Uterus (tissue), 4 donors: Measurements from ENCODE around the gene TRIM52. TPM values are rescaled to one million over a fixed set of nuclear protein-coding genes. Genes with fewer than 3 reads are reported as not detected.

Experiments used
- DNase-seq, 2 donors: peaks; one replicate each; pipeline ENCODE4 v3.0.0-alpha.2; 2019 to 2020
- H3K27ac ChIP-seq, 2 donors: fragments of 200-600 bp; sonication (generic); 1 replicate in 1 of 2; 2 replicates in 1 of 2; pipeline ENCODE4 v1.5.1; 2016 to 2018
- H3K27me3 ChIP-seq, 2 donors: fragments of 200-600 bp; sonication (generic); one replicate each; pipeline ENCODE4 v1.5.1; 2018 to 2019; ENCODE audit warnings: control low read depth in 1 of 2
- H3K36me3 ChIP-seq, 2 donors: fragments of 200-600 bp; sonication (generic); one replicate each; pipeline ENCODE4 v1.5.1; 2019; ENCODE audit warnings: control low read depth in 1 of 2
- H3K4me1 ChIP-seq, 2 donors: fragments of 200-600 bp; sonication (generic); one replicate each; pipeline ENCODE4 v1.5.1; 2018 to 2019; ENCODE audit warnings: control low read depth in 1 of 2
- H3K4me3 ChIP-seq, 2 donors: fragments of 200-600 bp; sonication (generic); 1 replicate in 1 of 2; 2 replicates in 1 of 2; pipeline ENCODE4 v1.5.1; 2018 to 2019; ENCODE audit warnings: mild to moderate bottlenecking in 1 of 2
- H3K9me3 ChIP-seq, 2 donors: fragments of 200-600 bp; sonication (generic); one replicate each; pipeline ENCODE4 v1.5.1; 2019; ENCODE audit warnings: control low read depth in 1 of 2
- CTCF ChIP-seq, 4 experiments: fragments of 200-600 bp in 2 of 4; fragments of 450-650 bp in 2 of 4; sonication (generic) in 2 of 4; IDR thresholded peaks; one replicate each; pipeline ENCODE4 v1.5.1; 2016 to 2019; ENCODE audit warnings: antibody characterized with exemption in 4 of 4, mild to moderate bottlenecking in 2 of 4, moderate library complexity in 1 of 4
- POLR2A ChIP-seq, 2 donors: fragments of 450-650 bp; IDR thresholded peaks; one replicate each; pipeline ENCODE4 v1.6.1; 2016; ENCODE audit warnings: antibody characterized with exemption in 2 of 2, mild to moderate bottlenecking in 1 of 2, moderate library complexity in 1 of 2
- intact Hi-C: fragments of 100-400 bp; cut with DNase I; formaldehyde crosslinking; loops from one replicate; pipeline ENCODE4 v1.15.1; 2023; ENCODE audit warnings: low total_unique reads
- total RNA-seq, 4 donors: library from RNA; depleted of rRNA in 3 of 4; stranded (reverse); fragments of >200 nt in 3 of 4; gene quantifications; one replicate each; pipeline versions ENCODE4 v1.1.0 to v1.2.4, GENCODE V29; 2014 to 2023
- donor health status: DM: yes; HTN: yes; CAD: no.

The TRIM52 gene
- total RNA-seq, 4 donors from 2014 or later = 1.2 to 22.1 (median 13.9) TPM

DNA sequence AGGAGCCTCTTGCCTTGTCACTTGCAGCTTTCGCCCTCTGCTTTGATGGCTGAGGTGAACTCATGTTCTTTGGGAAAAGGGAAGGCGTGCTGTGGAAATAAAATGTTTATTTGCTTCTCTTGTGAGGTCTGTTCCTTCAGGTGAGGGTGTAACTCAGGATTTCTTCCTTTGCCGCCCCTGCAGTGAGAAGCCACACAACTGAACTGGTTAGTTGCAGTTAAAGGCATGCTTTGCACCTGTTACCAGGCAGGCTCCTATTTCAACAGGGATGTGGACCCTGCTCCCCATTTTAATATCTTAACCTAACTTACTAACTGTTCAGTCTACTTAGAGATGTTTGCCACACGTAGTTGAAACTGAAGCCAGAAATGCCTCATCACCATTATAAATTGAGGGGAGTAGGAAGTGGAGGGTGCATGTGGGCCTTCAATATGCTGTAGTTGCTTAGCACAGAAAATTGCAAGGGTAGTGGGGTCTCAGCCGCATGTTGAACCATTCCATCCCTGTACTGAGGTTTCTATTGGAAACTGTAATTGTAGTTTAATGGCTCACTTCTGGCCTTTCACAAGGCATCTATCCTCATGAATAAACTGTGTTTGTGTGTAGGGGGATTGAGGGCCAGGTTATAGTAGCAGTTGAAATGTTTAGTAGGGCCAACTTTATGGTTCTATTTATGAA lies 25.1 kb downstream of the TRIM52 start:
- DNase-seq = no peak
- intact Hi-C loops = no loop called here
- Histone ChIP-seq H3K27me3 (no peaks in the 10 kb centered on the region), H3K4me1 (no peaks in the 10 kb centered on the region), H3K9me3 (no peaks in the 10 kb centered on the region), H3K27ac (no peak overlapping the region), H3K4me3 (no peak overlapping the region), H3K36me3 (no peaks in the 10 kb centered on the region)
- TF ChIP-seq POLR2A (IDR thresholded peaks at IDR 0.05) (no peak), CTCF (IDR thresholded peaks at IDR 0.05) (no peak)

DNA sequence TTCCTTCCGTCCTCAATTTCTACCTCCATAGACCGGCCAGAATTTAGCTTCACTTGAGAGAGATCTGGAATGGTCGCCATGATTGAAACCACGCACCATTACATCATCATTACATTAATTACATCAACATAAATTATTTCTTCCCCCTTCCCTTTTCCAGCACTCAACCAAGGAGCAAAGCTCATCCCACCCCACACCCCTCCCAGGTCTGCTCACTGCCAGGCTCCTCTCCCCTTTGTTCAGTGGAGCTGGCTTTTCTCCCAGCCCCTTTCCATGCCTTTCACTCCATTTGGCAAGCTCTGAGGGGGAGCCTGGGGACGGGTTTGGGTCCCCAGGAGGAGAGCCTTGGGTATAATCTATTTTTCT lies 25.6 kb downstream of the TRIM52 start:
- Histone ChIP-seq H3K27ac (no peak overlapping the region), H3K9me3 (no peaks in the 10 kb centered on the region), H3K27me3 (no peaks in the 10 kb centered on the region), H3K4me3 (no peak overlapping the region), H3K4me1 (no peaks in the 10 kb centered on the region), H3K36me3 (no peaks in the 10 kb centered on the region)
- TF ChIP-seq CTCF (IDR thresholded peaks at IDR 0.05) = no peak
- no peak for TF ChIP-seq POLR2A (IDR thresholded peaks at IDR 0.05)
- intact Hi-C loops = no loop called here
- DNase-seq = no peak

- H3K9me3 ChIP-seq = no peaks in the 10 kb centered on the region
- no peaks in the 10 kb centered on the region for H3K4me1 ChIP-seq
- no peak overlapping the region for H3K27ac ChIP-seq
- H3K4me3 ChIP-seq = no peak overlapping the region
- no peak for DNase-seq
- no peaks in the 10 kb centered on the region for H3K36me3 ChIP-seq
- no peaks in the 10 kb centered on the region for H3K27me3 ChIP-seq
- TF ChIP-seq CTCF (IDR thresholded peaks at IDR 0.05) (no peak), POLR2A (IDR thresholded peaks at IDR 0.05) (no peak)
- intact Hi-C loops = no loop called here
Measured at GRCh38 chr5:181234455-181235306, 26.3 kb downstream of the TRIM52 start.

DNA sequence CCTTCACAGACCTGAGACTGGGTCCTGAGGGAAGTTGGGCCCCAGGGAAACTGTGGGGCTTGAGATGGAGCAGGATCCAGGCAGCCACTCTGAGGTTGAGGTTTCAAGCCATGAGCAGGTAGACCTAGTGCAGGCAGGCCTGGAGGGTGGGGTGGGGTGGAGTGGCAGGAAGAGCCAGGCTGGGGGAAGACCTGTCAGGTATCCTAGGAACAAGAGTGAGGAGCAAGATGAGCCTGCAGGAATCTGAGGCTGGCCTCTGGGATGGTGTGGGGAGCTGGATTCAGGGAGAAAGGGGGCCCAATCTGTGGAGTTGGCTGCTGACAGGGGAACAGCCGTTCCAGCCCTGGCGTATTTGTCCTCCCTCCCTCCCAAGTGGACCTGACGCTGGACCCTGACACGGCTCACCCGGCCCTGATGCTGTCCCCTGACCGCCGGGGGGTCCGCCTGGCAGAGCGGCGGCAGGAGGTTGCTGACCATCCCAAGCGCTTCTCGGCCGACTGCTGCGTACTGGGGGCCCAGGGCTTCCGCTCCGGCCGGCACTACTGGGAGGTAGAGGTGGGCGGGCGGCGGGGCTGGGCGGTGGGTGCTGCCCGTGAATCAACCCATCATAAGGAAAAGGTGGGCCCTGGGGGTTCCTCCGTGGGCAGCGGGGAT lies 27.0 kb downstream of the TRIM52 start:
- no peak for DNase-seq
- H3K4me3 ChIP-seq = no peak overlapping the region
- intact Hi-C loops = no loop called here
- H3K27ac ChIP-seq = no peak overlapping the region
- no peaks in the 10 kb centered on the region for H3K36me3 ChIP-seq
- no peaks in the 10 kb centered on the region for H3K27me3 ChIP-seq
- H3K4me1 ChIP-seq = no peaks in the 10 kb centered on the region
- H3K9me3 ChIP-seq = no peaks in the 10 kb centered on the region
- no peak for TF ChIP-seq POLR2A (IDR thresholded peaks at IDR 0.05)
- TF ChIP-seq CTCF (IDR thresholded peaks at IDR 0.05) = no peak
